Vagina (tissue), 2 donors: Measurements from ENCODE around the gene SPOCK1. TPM values are rescaled to one million over a fixed set of nuclear protein-coding genes. Genes with fewer than 3 reads are reported as not detected.

Experiments used
- DNase-seq, 2 donors: peaks; one replicate each; pipeline ENCODE4 v3.0.0-alpha.2; 2017; ENCODE audit errors: extremely low spot score in 2 of 2
- H3K27ac ChIP-seq: fragments of 200-600 bp; sonication (generic); one replicate; pipeline ENCODE4 v1.5.1; 2019
- H3K27me3 ChIP-seq: fragments of 200-600 bp; sonication (generic); one replicate; pipeline ENCODE4 v1.5.1; 2019
- H3K36me3 ChIP-seq, 2 donors: fragments of 200-600 bp; sonication (generic); one replicate each; pipeline ENCODE4 v1.5.1; 2017 to 2019
- H3K4me1 ChIP-seq: fragments of 200-600 bp; sonication (generic); one replicate; pipeline ENCODE4 v1.5.1; 2019
- H3K4me3 ChIP-seq, 2 donors: fragments of 200-600 bp; sonication (generic); 1 replicate in 1 of 2; 2 replicates in 1 of 2; pipeline ENCODE4 v1.5.1; 2016 to 2019
- H3K9me3 ChIP-seq: fragments of 200-600 bp; sonication (generic); one replicate; pipeline ENCODE4 v1.5.1; 2019
- CTCF ChIP-seq, 3 experiments: fragments of 450-650 bp in 2 of 3; fragments of 200-600 bp in 1 of 3; sonication (generic) in 1 of 3; IDR thresholded peaks; one replicate each; pipeline ENCODE4 v1.5.1; 2017 to 2019; ENCODE audit warnings: antibody characterized with exemption in 3 of 3, mild to moderate bottlenecking in 2 of 3, moderate library complexity in 2 of 3
- POLR2A ChIP-seq, 2 donors: fragments of 450-650 bp; IDR thresholded peaks; one replicate each; pipeline ENCODE4 v1.6.1; 2017; ENCODE audit warnings: antibody characterized with exemption in 2 of 2, mild to moderate bottlenecking in 2 of 2, moderate library complexity in 2 of 2
- POLR2AphosphoS5 ChIP-seq, 2 donors: sonication (generic); formaldehyde crosslinking; IDR thresholded peaks; one replicate each; pipeline ENCODE4 v1.9.0; 2017; ENCODE audit warnings: antibody characterized with exemption in 2 of 2, mild to moderate bottlenecking in 2 of 2, low read depth in 1 of 2; ENCODE audit not compliant: insufficient read depth in 1 of 2
- intact Hi-C: fragments of 100-400 bp; cut with DNase I; formaldehyde crosslinking; loops from one replicate; pipeline ENCODE4 v1.15.1; 2023
- total RNA-seq: library from RNA; depleted of rRNA; stranded (reverse); fragments of >200 nt; gene quantifications from one replicate; pipeline ENCODE4 v1.2.3, GENCODE V29; 2016

SPOCK1 gene
- total RNA-seq, 1 donor from 2014 or later, result 70.7 TPM

DNA sequence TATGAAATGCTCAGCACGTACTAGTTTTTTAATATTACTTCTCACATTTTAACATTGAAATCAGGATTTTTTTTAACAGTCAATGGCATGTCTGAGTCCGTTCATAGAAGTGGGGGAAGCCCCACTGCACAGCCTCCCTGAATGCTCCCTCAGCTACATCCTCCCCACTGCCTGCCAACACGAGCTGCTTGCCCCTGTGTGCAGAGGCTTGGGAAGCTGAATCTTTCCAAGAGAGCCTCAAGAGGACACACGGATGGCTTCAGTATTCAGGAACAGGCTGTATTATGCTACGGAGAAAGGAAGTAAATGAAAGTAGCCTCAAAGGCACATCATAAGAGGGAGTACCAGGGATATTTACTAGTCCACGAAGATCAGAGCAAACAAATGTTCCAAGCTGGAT lies 248.7 kb downstream of the SPOCK1 start:
- Histone ChIP-seq H3K4me3 (no peak overlapping the region), H3K9me3 (no peaks in the 10 kb centered on the region), H3K4me1 (peaks cover 4% of the 10 kb centered on the region), H3K36me3 (no peaks in the 10 kb centered on the region), H3K27me3 (no peaks in the 10 kb centered on the region), H3K27ac (no peak overlapping the region)
- no peak for TF ChIP-seq POLR2AphosphoS5 (IDR thresholded peaks at IDR 0.05; ENCODE audit: insufficient read depth in 1 of 2, low read depth in 1 of 2)
- TF ChIP-seq CTCF (IDR thresholded peaks at IDR 0.05), result no peak
- DNase-seq, result no peak
- intact Hi-C loops, result no loop called here

GRCh38 chr5:137248527-137248926 lies 250.6 kb downstream of the SPOCK1 start:
- Histone ChIP-seq H3K9me3 (no peaks in the 10 kb centered on the region), H3K4me3 (no peak overlapping the region), H3K27me3 (no peaks in the 10 kb centered on the region), H3K4me1 (no peaks in the 10 kb centered on the region), H3K27ac (no peak overlapping the region), H3K36me3 (no peaks in the 10 kb centered on the region)
- intact Hi-C loops, result no loop called here
- no peak for DNase-seq
- TF ChIP-seq POLR2A (IDR thresholded peaks at IDR 0.05) (no peak), CTCF (IDR thresholded peaks at IDR 0.05) (no peak), POLR2AphosphoS5 (IDR thresholded peaks at IDR 0.05; ENCODE audit: insufficient read depth in 1 of 2, low read depth in 1 of 2) (no peak)

GRCh38 chr5:137245438-137245837 lies 253.7 kb downstream of the SPOCK1 start:
- intact Hi-C loops, result no loop called here
- no peak for TF ChIP-seq POLR2AphosphoS5 (IDR thresholded peaks at IDR 0.05; ENCODE audit: insufficient read depth in 1 of 2, low read depth in 1 of 2)
- no peak for TF ChIP-seq POLR2A (IDR thresholded peaks at IDR 0.05)
- no peak for TF ChIP-seq CTCF (IDR thresholded peaks at IDR 0.05)
- no peaks in the 10 kb centered on the region for H3K4me1 ChIP-seq
- no peak for DNase-seq
- H3K27ac ChIP-seq, result no peak overlapping the region
- H3K27me3 ChIP-seq, result no peaks in the 10 kb centered on the region
- no peaks in the 10 kb centered on the region for H3K9me3 ChIP-seq
- no peak overlapping the region for H3K4me3 ChIP-seq
- no peaks in the 10 kb centered on the region for H3K36me3 ChIP-seq

DNA sequence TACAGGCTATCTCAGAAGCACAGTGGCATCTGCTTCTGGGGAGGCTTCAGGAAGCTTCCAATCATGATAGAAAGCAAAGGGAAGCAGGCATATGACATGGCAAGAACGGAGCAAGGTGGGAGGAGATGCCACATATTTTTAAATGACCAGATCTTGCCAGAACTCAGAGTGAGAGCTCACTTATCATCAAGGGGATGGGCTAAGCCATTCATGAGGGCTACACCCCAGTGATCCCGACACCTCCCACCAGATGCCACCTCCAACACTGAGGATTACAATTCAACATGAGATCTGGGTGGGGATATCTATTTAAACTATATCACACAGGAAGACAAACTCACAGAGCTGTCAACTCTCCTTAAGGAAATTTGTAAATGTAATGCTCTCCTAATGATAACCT lies 258.8 kb downstream of the SPOCK1 start:
- intact Hi-C loops, result no loop called here
- Histone ChIP-seq H3K4me1 (no peaks in the 10 kb centered on the region), H3K36me3 (no peaks in the 10 kb centered on the region), H3K4me3 (no peak overlapping the region), H3K9me3 (no peaks in the 10 kb centered on the region), H3K27me3 (no peaks in the 10 kb centered on the region), H3K27ac (no peak overlapping the region)
- no peak for DNase-seq
- TF ChIP-seq POLR2A (IDR thresholded peaks at IDR 0.05), result no peak
- no peak for TF ChIP-seq CTCF (IDR thresholded peaks at IDR 0.05)
- no peak for TF ChIP-seq POLR2AphosphoS5 (IDR thresholded peaks at IDR 0.05; ENCODE audit: insufficient read depth in 1 of 2, low read depth in 1 of 2)

DNA sequence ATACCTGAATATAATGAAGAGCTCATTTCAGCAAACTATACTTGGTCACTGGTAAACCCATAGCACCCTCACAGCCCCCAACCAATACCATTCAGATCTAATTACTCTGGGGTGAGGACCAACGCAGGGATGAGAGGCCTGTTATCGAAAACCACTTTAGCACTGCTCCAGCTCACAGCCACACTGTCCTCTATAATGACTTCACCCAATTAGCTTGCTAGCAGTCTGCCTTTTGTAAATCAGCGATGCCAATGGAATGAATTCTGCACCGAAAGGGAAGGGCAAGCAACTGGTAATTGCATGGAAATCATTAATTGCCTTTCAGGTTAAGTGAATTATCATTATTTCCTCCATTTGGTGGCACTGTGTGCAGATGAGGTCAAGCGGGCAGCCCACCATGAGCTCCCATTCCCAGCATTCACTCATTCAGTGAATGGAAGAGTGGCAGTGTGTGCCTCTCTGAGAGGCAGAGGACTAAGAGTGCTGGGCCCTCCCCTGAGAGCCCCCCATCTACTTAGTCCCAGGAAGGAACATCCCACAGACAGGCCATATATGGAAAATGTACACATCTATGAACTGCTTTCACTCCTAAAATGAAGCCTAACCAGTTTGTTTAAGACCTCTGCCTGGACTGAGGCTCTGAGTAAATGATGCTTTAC lies 262.1 kb downstream of the SPOCK1 start:
- Histone ChIP-seq H3K27ac (no peak overlapping the region), H3K9me3 (no peaks in the 10 kb centered on the region), H3K36me3 (no peaks in the 10 kb centered on the region), H3K4me1 (no peaks in the 10 kb centered on the region), H3K27me3 (no peaks in the 10 kb centered on the region), H3K4me3 (no peak overlapping the region)
- intact Hi-C loops, result no loop called here
- no peak for DNase-seq
- TF ChIP-seq CTCF (IDR thresholded peaks at IDR 0.05), result no peak
- no peak for TF ChIP-seq POLR2AphosphoS5 (IDR thresholded peaks at IDR 0.05; ENCODE audit: insufficient read depth in 1 of 2, low read depth in 1 of 2)
